ENCODE measurements around the gene PHTF2.

The PHTF2 gene

DNA sequence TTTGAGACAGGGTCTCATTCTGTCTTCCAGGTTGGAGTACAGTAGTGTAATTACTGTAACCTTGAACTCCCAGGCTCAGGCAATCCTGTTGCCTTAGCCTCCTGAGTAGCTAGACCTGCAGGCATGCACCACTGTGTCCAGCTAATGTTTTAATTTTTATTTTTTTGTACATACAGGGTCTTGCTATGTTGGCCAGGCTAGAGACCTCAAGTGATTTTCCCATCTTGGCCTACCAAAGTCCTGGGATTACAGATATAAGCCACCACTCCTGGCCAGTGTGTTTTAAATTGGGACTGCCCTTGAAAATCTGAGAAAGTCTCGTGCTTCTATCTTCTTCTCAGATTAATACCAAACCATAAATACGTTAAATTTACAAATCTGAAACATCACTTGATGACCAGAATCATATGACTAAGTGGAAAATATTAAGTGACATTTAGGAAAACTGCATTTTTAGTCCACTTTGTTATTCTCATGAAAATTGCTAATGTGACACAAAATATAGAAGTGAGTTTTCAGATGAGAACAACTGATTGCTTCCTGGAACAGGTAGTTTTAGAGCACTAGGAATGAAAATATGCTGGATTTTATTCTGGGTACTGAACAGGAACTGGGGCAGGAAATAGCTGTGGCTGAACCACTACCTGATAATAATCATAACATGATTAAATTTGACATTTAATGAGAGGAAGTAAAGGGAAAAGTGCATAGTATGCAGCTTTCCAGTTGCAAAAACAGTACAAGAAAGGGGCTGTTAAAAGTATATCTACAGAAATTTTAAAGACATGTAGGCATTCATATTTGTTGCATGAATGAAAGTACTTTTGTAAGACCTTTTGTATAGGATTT, 4.2 kb downstream of the PHTF2 start:
- DNase-seq (ENCODE audit: extremely low read depth, low read depth) = no peak

GRCh38 chr7:77806425-77806824, 7.9 kb downstream of the PHTF2 start:
- TF ChIP-seq CTCF (IDR thresholded peaks at IDR 0.05; ENCODE audit: low read depth, low read length) = no peak
- no peak for DNase-seq (ENCODE audit: extremely low read depth, low read depth)

More for the DNA sequence above, 4.2 kb downstream of the PHTF2 start:
- no peak for TF ChIP-seq CTCF (IDR thresholded peaks at IDR 0.05; ENCODE audit: low read depth, low read length)

- no peak for DNase-seq (ENCODE audit: extremely low read depth, low read depth)
- TF ChIP-seq CTCF (IDR thresholded peaks at IDR 0.05; ENCODE audit: low read depth, low read length) = no peak
Measured at GRCh38 chr7:77808517-77808916, 9.9 kb downstream of the PHTF2 start.

DNA sequence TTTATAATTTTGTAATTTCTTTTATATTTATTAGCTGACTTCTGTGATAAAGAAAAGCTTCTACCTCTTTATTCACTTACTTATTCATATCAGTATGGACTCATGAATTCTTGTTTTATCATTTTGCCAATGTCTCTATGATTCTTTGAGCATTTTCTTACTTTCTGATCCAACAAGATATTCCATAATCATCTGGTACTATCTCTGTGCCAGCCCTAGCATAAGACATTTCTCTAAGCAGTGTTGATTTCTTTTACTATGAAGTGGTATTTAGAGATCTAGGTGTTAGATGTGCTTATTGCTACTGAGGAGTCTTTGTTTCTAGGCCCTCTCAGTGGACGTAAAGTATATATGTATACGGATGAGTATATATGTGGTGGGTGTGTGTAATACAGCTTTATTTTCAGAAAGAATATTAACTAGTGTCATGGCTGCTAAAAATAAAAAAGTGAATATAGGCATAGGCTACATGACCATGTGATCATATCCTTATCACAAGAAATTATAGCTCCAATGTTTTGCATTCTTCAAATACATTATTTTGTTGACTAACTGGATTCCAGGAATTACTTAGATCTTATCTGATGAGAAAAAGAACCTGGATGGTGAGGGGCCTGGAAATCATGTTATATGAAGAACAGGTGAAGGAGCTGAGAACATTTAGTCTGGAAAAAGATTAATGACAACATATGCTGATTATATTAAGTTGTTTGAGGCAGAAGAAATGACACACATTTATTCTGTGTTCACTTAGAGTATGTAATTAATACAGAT, 13.1 kb downstream of the PHTF2 start:
- DNase-seq (ENCODE audit: extremely low read depth, low read depth) = no peak
- TF ChIP-seq CTCF (IDR thresholded peaks at IDR 0.05; ENCODE audit: low read depth, low read length) = no peak

DNA sequence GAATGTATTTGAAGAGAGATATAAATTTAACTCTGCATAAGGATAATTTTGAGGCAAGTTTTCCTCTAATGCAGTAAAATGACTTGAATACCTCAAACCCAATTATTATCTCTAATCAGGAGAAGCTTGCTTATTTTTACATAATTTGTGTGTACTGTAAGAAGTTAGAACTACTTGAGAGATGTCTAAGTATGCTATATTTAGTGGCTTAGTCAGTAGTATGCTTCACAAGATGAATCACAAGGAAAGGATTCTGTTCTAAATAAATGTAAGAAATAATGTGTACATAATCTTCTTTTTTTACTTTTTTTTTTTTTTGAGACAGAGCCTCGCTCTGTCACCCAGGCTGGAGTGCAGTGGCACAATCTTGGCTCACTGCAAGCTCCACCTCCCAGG, 13.7 kb downstream of the PHTF2 start:
- no peak for DNase-seq (ENCODE audit: extremely low read depth, low read depth)
- TF ChIP-seq CTCF (IDR thresholded peaks at IDR 0.05; ENCODE audit: low read depth, low read length) = no peak

DNA sequence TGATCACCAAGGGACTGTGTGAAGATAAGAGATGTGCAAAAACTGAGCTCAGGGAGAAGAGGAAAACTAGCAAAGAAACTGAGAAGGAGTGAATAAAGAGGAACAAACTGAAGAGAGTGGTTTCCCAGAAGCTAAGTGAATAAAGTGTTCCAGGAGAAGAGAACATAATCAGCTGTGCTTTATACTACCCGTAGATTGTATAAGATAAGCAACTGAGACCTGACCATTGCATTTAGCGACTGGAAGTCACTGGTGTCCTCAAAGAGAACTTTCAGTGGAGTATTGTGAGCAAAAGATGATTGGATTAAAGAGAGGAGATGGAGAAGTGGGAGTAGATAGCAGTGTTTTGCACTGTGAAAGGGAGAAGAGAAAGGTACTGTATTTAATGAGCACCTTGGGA, 14.6 kb downstream of the PHTF2 start:
- TF ChIP-seq CTCF (IDR thresholded peaks at IDR 0.05; ENCODE audit: low read depth, low read length) = no peak
- no peak for DNase-seq (ENCODE audit: extremely low read depth, low read depth)

DNA sequence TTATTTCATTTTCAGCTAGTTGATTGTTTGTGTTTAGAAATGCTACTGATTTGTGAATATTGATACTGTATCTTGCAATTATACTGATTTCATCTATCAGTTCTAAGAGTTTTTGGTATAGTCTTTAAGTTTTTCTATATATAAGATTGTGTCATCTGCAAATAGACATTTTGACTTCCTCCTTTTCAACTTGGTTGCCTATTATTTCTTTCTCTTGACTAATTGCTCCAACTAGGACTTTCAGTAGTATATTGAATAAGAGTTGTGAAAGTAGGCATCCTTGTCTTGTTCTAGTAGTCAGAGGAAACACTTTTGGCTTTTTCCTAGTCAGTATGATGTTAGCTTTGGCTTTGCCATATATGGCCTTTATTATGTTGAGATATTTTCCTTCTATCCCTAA, 20.4 kb downstream of the PHTF2 start:
- no peak for DNase-seq (ENCODE audit: extremely low read depth, low read depth)
- TF ChIP-seq CTCF (IDR thresholded peaks at IDR 0.05; ENCODE audit: low read depth, low read length) = no peak

All from AG09319 (cell line).